ENCODE results near the gene ASCL3. TPM values are rescaled to one million over a fixed set of nuclear protein-coding genes. Genes with fewer than 3 reads are reported as not detected.

The ASCL3 gene
- total and polyA plus RNA-seq, 10 of the 15 experiments (the other 5 are each of a cell fraction or from before 2014, with no cell fraction given): not detected

- FAIRE-seq (no peak), ATAC-seq (no peak), DNase-seq (ENCODE audit: low read depth, low spot score) (no peak)
- ChIA-PET CTCF (interaction anchor here (0.8 to 4.0 kb wide), 4 partner anchors 42 to 590 kb away, joined by 3 to 16 read pairs (median 8); no protein-coding TSS in a partner anchor), SMC1A (ENCODE audit: uncharacterized antibody, unreplicated experiment) (interaction anchor here (1.1 to 2.2 kb wide), 3 partner anchors 37 to 44 kb away, joined by 3 to 8 read pairs (median 5); no protein-coding TSS in a partner anchor), POLR2A (interaction anchor here (0.5 to 0.7 kb wide), 2 partner anchors 43 to 221 kb away, joined by 3 to 4 read pairs; no protein-coding TSS in a partner anchor), RAD21 (ENCODE audit: unreplicated experiment) (interaction anchor here (0.8 to 1.3 kb wide), 2 partner anchors 42 to 220 kb away, joined by 3 to 6 read pairs; no protein-coding TSS in a partner anchor)
- H3K79me2 ChIP-seq (ENCODE audit: control insufficient read depth, insufficient read depth, low read length): peaks cover 3% of the 10 kb centered on the region
- no peaks in the 10 kb centered on the region for H4K20me1 ChIP-seq (ENCODE audit: control insufficient read depth, insufficient read depth)
- H2AFZ ChIP-seq (ENCODE audit: control insufficient read depth, low read depth, low read length): no peak overlapping the region
- intact Hi-C loops (cut with micrococcal nuclease; ENCODE audit: unreplicated experiment) (no loop called here), in situ Hi-C loops (cut with MboI) (no loop called here)
- H3K36me3 ChIP-seq (ENCODE audit: control insufficient read depth in 2 of 2, insufficient read depth in 2 of 2, low read length in 1 of 2): peaks cover 1 to 19% of the 10 kb centered on the region in 2 experiments; a peak in 3 of 4 replicates
- WGBS (ENCODE audit: insufficient coverage, insufficient replicate concordance, low lambda C conversion rate, missing lambda C conversion rate): 87% methylated on average over 5 of the region's 5 CpGs
- no peak for TF ChIP-seq EGR1 (IDR thresholded peaks at IDR 0.05; ENCODE audit: borderline replicate concordance in 1 of 2, low read depth in 2 of 2, low read length in 2 of 2)
- no peak for TF ChIP-seq BCL3 (IDR thresholded peaks at IDR 0.05; ENCODE audit: borderline replicate concordance, insufficient read depth, low read depth, low read length, poor library complexity, severe bottlenecking)
- TF ChIP-seq ZBTB40 (IDR thresholded peaks at IDR 0.05; ENCODE audit: borderline replicate concordance): no peak
- no peak for TF ChIP-seq IRF4 (IDR thresholded peaks at IDR 0.05; ENCODE audit: low read depth, low read length)
- no peak for TF ChIP-seq ATF3 (IDR thresholded peaks at IDR 0.05; ENCODE audit: borderline replicate concordance, extremely low read depth, low read depth, low read length)
- peak overlapping the region; percentile 22 for H3K4me2 ChIP-seq (ENCODE audit: control insufficient read depth, insufficient read depth)
- H3K4me1 ChIP-seq (ENCODE audit: control insufficient read depth, insufficient read depth, low read length): peaks cover 16% of the 10 kb centered on the region
- H3K4me3 ChIP-seq: no peak overlapping the region
- no TSS peak for BruUV-seq (replicated peaks)
- H3K27ac ChIP-seq (ENCODE audit: control insufficient read depth, insufficient read depth): peak overlapping the region; percentile 21; the same call in 1 of the 2 replicates
- H3K9me3 ChIP-seq (replicated peaks; ENCODE audit: control insufficient read depth, insufficient read depth, low read length): no peaks in the 10 kb centered on the region
- H3K9ac ChIP-seq (ENCODE audit: control insufficient read depth, insufficient read depth, low read length): no peak overlapping the region; the same call in 1 of the 2 replicates
- H3K27me3 ChIP-seq (replicated peaks in 1 of 2; ENCODE audit: control insufficient read depth in 2 of 2, insufficient read depth in 2 of 2, low read length in 1 of 2): no peaks in the 10 kb centered on the region
These were observed 25.5 kb downstream of the ASCL3 start for GRCh38 chr11:8917157-8917825.
